HG02610 (cell line): ENCODE data around the gene ENTPD6.
"Not testable (repeated sequence)": the region's sequence is repeated elsewhere in the genome, so short reads cannot be mapped to it uniquely, and the experiment has no call there.

Experiments used
- ATAC-seq: cut with Tn5 transposase; IDR thresholded peaks from one replicate; pipeline ENCODE4 v1.9.1; 2021; ENCODE audit warnings: mild to moderate bottlenecking, moderate library complexity; ENCODE audit not compliant: unreplicated experiment

ENTPD6 gene

DNA sequence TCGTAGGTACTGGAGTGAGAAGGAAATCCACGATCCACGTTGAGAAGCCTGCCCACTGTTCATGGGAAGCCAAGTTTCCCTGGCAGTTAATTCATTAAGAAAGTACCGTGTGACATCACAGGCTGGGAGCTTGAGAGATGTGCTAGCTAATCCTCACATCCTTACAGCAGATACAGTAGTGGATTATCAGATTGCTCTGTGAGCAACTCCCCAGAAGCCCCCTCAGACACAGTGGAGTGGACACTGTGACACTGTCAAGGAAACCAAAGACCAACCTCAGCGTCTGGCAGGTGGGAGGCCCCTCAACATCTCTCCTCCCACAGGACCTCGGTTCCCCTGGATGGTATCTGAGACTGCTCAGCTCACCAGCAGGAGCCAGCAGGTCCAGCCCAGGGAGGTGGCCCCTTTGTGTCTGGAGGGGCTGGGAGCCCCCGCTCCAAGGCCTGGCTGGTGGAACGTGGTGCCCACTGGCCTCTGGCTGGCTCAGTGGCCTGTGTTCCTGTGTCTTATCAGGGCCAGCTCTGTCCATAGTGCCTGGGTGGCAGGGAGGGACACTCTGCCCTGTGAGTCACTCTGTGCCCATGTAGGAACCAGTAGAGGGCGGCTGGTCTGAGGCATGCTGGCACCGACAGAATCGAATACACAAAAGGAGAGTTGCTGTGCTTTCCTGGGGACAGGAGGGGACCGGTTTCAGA is 59.6 kb downstream of the ENTPD6 start:
- no peak for ATAC-seq

DNA sequence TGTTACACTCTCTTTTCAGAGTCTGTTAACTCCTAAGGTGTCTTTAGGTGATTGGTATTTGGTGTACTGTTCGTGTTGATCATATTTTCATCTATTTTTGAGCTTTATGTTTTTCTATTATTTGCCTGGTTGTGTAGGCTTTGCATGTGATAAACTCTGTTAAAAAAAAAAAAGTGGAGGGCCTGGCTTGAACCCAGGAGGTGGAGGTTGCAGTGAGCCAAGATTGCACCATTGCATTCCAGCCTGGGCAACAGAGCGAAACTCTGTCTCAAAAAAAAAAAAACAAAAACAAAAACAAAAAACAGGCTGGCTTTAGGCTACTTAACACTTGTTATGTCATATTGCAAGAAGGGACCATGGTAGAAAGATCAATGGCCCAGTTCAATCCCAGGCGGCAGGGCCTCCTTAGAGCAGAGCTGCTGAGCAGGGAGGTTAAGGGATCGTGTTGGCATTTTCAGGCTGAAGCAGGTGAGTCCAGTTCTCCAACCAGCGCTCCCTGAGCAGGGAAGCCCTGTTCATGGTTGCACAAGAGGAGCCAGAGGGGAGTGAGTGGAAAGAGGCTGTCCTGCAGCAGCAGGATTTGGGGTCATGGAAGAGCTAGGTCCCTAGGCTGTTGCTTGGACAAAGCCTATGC is 60.8 kb downstream of the ENTPD6 start:
- ATAC-seq = no peak

DNA sequence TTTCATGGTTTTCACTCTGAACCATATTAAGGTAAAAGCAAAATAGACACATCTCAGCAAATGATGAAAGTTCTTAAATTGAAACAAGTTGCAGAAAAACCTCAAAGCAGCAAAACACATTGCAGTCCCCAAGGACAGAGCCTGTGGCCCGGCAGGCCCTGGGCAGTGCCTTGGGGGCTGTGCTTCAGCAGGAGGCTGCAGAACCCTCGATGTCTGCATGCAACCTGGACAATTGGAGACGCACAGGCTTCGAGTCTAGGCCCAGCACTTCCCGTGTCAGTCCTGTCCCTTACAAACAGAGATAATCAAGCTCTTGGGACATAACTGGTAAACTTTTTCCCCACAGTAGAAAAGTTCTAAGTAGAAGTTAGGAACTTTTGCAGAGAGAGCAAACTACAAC is 61.6 kb downstream of the ENTPD6 start:
- no peak for ATAC-seq

DNA sequence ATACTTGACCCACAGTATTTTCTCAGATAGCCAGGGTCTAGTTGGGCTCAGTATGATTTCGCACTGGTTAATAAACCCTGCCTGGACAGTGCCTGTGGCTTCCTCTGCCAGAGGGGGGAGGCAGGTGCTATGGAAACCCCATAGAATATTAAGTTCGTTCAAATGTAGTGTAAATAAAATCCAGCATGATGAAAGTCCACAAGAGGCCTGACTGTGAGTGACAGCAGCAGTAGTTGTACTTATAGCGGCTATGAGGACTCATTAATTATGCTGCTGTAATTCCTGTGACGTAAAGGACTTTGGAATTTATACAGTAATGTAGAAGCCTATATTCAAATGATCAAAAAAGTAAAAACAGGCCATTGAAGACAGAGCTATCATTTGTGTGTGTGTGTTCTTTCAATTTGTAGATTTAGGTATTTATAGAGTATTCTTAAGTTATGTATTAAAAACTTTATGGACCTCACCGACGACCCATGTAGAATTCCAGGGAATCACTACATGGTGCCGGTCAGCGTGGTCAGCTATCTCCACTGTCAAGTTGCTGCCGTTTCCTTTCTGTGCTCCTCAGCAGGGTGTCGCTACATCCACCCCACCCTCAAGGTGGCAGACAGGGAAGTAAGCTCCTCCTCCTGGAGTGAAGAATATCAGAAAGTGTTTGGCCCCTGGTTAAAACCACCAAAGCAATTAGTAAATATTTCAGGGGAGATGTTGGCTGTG is 62.4 kb downstream of the ENTPD6 start:
- ATAC-seq = no peak

DNA sequence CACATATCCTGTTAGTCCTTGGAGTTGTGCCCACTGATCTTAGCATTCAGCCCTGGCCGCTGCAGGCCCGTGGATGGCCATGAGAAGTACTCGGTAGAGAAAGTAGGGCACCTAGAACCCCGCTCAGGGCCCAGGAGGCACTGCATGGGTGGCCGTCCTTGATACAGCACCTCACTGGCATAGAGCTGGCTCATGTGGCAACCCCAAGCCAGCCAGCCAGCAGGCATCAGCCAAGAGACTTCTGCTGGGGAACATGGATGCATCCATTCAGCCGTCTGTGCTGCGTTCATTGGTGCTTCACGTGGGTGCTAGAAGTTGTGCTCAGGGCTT is 62.9 kb downstream of the ENTPD6 start:
- ATAC-seq = no peak

DNA sequence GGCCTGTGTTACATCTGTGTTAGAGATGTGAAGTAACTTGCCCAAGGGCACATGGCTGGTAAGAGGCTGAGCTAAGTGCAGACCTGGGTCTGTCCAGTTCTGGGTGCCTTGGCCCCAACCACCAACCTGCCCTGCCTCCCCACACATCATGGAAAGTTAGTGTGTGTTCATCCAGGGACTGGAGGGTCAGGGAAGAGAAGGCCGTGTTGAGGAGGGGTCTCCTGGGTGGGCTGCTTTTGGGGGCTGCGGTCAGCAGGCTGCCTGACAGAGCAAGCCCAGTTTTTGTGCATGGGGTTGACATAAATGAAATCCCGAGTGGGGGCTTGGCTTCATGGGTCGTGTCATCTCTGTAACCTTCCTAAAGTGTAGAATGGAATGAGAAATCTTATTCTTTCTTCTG is 63.3 kb downstream of the ENTPD6 start:
- no peak for ATAC-seq

DNA sequence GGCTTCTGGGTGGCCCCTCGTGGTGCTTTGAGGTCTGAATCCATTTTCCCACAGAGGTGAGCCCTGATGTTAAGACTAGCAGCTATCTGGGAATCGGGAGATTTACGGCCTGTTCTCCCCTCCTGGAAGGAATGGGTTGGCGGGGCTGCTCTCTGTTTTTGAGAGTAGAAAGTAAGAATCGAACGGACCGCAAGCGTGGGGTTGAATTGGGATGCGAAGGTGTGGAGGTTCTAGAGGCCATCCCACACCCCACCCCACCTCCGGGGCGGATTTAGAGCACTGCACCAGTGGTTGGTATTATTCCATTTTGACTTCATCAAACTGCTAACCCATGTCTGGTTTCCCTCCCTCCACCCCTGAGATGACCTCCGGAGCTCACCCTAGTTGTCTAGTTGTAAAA is 63.8 kb downstream of the ENTPD6 start:
- no peak for ATAC-seq

DNA sequence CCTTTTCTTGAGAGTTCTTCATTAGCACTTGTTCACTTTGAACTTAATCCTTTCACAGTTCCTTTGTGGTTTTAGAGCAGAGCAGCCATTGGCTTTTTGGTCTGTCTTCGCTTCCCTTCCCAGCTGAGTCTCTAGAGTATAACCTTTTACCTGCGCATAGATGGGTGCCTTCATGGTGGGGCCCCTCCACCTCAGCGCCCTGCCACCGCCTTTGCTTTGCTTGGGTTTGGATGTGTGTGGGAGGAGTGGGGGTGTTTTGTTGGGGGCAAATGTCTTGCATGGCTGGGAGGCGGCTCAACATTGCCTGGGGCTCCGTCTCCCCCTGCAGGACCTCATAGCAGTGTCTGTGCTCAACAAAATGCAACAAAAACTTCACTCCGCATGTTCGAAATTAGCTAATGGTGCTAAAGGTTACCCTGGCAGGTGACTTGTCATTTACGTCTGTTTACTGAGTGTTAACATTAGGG is 64.3 kb downstream of the ENTPD6 start:
- ATAC-seq = no peak

DNA sequence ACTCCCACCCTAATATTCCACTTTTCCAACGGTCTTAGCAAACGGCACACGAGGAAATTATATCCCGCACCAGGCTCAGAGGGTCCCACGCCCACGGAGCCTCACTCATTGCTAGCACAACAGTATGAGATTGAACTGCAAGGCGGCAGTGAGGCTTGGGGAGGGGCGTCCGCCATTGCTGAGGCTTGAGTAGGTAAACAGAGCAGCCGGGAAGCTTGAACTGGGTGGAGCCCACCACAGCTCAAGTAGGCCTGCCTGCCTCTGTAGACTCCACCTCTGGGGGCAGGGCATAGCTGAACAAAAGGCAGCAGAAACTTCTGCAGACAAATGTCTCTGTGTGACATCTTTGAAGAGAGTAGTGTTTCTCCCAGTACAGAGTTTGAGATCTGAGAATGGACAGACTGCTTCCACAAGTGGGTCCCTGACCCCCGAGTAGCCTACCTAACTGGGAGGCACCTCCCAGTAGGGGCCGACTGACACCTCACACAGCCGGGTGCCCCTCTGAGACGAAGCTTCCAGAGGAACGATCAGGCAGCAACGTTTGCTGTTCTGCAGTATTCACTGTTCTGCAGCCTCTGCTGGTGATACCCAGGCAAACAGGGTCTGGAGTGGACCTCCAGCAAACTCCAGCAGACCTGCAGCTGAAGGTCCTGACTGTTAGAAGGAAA is 65.4 kb downstream of the ENTPD6 start:
- not testable (repeated sequence) for ATAC-seq

DNA sequence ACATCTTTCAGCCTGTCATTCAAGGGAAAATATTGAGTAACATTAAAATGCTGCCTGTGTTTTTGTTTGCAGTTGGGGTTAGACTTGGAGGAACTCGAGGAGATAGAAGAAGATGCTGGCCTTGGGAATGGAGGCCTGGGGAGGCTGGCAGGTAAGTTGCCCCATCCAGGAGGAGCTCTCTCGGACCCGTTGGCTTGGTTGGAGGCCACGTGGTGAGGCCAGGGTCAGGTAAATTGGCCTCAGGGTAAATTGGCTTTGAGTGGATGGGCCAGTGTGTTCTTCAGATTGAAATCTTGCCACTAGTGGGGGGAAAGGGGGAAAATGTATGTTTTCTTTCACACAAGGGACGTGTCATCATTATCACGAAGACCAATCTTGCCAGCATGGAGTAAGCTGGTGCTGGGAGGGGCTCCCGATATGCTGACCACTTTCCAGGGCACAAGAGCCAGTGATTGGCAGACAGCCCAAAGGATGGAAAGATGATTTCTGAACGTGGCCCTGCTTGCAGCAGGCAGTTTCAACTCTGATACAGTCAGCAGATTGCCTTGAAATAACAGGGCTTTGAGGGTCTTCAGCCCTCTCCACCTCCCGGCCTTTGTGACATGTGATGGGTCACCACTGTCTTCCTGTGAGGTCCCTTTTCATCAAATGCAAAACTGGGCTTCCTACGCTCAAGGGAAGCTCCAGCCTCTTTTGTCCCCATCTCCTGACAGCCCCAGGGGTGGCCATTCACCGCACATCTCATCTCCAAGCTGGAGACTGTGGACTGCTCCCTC is 73.7 kb downstream of the ENTPD6 start:
- no peak for ATAC-seq

DNA sequence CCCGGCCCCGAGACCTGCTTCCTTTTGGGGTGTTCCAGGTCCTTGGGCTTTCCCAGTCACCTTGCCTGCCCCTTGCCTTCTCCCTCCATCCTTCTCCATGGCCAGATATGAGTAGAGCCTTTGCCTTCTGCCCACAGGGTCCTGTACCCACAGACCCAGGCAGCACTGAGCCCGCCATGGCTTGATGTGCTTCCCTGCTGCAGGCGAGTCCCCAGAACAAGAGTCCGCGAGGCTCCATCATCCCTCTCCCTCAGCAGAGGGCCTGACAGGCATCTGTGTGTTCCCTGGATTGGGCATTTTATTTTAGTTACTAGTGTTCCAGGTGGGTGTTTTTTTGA is 74.3 kb downstream of the ENTPD6 start:
- no peak for ATAC-seq

DNA sequence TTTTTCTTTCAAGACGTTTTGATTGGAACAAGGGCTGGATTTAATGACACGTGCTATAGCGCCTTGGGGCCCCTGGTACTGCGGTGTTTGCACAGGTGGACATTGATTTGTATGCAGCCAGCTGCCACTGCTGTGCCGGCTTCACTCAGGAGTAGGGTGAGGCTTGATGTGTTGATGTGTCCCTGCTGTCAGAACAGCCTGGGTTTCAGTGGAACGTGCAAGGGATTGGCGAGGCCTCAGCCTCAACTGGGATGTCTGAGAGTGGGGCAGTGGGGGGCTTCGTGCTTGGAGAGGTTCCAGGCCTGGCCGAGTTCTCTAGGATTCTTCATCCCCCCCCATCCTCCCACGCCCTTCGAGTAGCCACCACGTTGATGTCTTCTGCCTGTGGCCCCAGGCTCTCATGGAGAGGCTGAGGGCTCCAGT is 75.3 kb downstream of the ENTPD6 start:
- no peak for ATAC-seq

DNA sequence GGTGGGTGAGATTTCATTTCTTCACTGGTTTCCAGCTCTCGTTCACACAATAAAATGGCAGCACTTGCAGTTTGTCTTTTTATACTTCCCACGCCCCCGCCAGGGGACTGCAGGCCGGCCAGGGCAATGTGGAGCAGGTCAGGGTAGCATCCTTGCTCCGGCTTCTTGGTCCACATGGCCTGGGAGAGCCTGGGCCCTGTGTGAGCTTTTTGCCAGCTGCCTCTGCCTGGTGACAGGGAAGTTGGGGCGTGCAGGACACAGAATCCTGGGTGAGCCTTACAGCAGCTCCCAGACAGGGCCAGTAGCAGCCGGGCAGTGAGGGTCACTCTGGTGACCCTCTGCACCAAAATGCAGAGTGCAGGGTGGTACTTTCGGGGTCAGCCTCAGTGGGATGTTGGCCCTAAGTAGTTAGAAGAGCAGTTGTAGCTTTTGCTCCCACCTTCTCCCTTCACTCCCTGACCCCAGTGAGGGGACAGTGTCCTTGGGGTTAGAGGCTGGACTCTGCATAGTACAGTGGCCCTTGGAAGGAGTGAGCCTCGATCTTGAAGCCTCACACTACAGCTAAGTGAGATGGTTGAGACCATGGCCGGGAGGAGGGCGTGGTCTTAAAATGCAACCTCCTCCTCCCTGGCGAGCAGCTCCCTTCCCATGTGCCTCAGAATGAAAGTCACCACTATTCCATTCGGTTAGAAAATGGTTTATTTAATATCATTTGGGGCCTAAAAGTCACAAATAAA is 76.1 kb downstream of the ENTPD6 start:
- no peak for ATAC-seq

DNA sequence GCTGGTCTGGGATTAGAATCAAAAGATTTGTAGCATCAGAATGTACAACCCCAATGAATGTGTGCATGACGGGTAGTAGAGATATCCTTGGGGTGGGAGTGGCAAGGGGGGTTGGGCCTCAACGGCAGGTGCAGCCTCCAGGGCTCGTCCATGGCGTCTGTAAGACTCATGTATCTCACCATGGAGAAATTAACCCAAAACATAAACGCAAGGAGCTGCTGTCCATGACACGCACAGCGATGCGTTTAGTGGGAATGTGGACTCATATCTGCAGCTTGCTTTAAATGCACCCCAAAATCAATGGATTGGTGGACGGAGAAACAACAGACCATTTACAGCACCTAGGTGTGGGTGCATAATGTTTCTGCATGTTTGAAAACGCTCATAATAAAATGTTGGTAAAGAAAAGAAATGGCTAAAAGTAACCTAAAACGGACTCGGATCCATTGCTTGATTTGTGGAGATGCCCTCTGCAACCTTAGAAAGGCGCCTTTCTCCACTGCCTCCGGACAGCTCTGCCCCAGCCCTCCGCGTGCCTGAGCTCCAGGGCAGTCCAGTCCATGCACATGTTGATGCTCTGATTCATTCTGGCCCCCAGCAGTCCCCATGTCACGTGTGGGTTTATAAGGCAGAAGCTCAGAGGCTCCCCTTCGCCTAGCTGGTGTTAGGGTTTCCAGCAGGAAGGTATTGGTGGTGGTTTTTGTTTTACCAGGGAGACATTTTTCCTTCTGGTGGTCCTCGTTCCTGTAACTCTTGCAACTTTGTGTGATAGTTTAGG is 76.9 kb downstream of the ENTPD6 start:
- no peak for ATAC-seq

DNA sequence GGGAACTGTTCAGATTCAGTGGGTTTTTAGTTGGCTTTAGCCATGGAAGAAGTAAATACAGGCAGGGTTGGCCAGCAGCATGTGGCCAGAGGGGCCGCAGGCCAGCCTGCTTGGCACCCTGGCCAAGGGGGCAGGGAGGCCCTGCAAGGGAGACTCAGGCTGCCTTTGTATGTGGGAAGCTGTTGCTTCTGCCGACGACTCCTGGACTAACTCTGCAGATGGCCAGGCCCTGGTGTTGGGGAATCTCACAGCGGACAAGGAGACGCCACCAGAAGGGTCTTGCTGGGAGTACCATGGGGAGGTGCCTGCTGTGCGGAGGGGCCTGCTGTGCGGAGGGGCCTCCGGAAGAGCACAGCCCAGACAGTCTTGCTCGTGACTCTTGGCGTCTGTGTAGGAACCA is 77.5 kb downstream of the ENTPD6 start:
- ATAC-seq = no peak

DNA sequence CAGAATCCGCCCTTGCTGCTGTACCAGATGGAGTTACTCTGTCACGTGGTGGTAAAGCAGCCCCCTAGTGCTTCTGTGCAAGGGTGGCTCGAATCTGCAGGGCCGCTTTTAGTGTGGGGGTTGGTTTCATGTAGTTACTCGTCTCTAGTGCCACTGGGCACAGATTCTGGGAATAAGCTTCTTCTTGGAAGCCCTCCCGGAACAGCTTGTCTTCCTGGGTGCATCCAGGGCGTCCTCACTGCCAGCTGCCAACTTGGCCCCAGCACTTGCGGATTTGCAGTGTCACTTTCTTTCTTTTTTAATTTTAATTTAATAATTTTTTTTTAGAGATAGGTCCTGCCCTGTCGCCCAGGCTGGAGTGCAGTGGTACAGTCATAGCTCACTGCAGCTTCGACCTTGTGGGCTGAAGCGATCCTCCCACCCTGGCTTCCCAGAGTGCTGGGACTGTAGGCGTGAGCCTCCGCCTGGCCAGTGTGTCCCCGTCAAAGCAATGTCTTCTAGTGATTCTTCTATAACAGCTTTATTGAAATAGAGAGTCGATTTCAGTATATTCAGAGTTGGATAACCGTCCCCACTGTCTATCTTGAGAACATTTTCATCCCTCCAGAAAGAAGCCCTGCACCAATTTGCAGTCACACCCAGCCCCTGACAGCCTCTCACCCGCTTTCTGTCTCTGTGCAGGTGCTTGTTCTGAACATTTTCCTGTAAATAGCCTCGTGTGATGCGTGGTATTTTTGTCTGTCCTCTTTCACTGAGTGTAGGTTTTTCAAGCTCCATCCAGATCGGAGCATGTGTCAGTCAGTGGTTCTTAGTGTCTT is 78.2 kb downstream of the ENTPD6 start:
- no peak for ATAC-seq

DNA sequence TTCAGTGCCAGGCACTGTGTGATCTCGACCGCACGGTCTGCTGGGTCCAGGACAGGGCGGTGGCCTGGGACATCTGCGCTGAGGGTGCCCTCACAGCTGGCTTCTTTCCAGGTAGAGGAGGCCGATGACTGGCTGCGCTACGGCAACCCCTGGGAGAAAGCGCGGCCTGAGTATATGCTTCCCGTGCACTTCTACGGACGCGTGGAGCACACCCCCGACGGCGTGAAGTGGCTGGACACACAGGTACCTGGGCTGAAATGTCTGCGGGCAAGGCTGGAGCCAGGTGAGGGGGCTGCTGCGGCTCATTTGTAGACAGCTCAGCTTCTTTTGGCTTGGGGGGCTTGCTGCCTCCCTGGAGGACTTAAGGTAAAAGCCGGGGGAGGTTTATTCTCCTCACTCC is 79.0 kb downstream of the ENTPD6 start:
- no peak for ATAC-seq

DNA sequence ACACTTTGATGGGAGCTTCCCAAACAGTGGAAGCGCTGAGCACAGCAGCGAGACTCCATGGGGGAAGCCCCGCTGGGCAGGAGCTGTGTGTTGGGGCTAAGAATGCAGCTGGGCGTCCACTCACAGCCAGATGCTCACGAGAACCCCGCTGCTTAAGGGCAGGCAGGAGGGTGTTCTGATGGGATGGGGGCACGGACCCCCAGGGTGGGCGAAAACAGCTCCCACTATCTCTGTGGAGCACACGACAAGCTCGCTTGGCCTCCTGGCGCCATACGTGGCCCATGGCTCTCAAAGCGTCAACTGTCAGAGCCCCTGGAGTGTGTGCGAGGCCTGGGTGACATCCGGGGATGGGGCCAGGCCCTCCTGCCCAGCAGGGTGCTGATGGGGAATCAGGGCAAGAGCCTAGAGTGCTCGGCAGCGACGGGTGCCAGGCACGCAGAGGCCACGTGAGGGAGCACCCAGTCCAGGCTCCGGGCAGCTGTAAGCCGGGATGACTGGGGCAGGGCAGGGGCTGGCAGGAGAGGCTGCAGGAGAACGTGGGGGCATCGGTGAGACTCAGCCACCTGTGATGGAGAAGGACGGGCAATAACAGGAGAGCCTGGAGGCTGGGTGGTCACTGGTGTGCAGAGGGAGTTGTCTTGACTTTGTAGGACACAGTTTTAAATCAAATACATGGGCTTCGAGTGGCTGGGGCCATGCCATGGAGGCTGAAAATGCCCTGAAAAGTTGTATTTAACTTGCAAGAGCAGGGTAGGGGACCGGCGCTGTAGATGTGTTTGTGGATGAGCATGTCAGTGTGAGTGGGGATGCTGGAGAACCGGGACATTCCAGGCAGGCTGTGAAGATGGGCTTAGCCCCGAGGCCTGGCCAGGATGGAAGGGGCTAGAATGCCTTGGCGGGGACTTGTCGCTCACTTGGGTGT is 79.6 kb downstream of the ENTPD6 start:
- ATAC-seq = no peak
